ENCODE results near the gene AURKB. TPM values are rescaled to one million over a fixed set of nuclear protein-coding genes. Genes with fewer than 3 reads are reported as not detected.
A peak's percentile ranks its signal among the peaks of the same experiment; 100 is the strongest.
"Not testable (repeated sequence)": the region's sequence is repeated elsewhere in the genome, so short reads cannot be mapped to it uniquely, and the experiment has no call there.

The AURKB gene
- total RNA-seq, 4 donors from 2014 or later, result 12.8 TPM; not detected in 3

DNA sequence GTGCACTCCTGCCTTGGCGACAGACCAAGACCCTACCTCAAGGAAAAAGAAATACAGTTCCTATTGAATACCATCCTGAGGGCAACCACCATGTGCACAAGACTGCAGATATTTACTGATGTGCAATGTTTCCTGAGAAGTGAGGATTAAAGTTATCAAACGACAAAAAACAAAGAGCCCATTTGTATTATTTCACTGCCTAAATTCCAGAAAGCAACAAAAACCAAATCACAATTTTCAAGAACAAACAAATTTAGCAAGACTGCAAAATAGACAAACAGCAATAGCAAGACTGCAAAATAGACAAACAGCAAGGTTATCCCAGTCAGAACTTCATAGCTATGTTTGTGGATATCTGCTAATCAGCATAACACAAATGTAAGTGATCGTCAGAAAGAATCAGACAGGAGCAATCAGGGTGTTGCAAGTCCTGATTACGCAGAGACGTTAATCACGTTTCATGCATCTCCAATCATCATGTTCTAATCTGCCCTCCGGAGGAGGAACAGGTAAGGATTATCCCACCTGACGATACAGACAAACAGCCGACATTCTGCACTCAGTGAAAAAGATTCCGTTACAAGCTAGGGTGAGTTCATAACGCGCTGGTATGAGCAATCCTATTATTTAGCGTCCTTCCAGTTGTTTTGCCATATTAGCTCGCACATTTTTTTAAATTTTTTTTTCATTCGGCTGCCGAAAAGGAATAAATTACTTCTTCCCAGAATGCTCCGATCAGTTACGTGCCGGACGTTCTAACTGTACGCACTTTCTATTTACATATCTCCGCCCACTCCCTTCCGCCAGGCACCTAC lies 37.1 kb downstream of the AURKB start:
- peak; percentile 71 to 89 for DNase-seq
- Histone ChIP-seq H3K27me3 (no peaks in the 10 kb centered on the region), H3K36me3 (no peaks in the 10 kb centered on the region), H3K9me3 (no peaks in the 10 kb centered on the region), H3K4me1 (peaks cover 0 to 11% of the 10 kb centered on the region in 2 donors), H3K4me3 (peak overlapping the region; percentile 20 to 34), H3K27ac (peak overlapping the region; percentile 88 to 96)
- intact Hi-C loops (cut with DNase I; ENCODE audit: low total_unique reads), result no loop called here
- TF ChIP-seq, protein P1, sequence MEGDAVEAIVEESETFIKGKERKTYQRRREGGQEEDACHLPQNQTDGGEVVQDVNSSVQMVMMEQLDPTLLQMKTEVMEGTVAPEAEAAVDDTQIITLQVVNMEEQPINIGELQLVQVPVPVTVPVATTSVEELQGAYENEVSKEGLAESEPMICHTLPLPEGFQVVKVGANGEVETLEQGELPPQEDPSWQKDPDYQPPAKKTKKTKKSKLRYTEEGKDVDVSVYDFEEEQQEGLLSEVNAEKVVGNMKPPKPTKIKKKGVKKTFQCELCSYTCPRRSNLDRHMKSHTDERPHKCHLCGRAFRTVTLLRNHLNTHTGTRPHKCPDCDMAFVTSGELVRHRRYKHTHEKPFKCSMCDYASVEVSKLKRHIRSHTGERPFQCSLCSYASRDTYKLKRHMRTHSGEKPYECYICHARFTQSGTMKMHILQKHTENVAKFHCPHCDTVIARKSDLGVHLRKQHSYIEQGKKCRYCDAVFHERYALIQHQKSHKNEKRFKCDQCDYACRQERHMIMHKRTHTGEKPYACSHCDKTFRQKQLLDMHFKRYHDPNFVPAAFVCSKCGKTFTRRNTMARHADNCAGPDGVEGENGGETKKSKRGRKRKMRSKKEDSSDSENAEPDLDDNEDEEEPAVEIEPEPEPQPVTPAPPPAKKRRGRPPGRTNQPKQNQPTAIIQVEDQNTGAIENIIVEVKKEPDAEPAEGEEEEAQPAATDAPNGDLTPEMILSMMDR (IDR thresholded peaks at IDR 0.05), result peak in 2 of 4 experiments; percentile 7 to 10
- peak; percentile 97 to 99 for TF ChIP-seq POLR2A (IDR thresholded peaks at IDR 0.05)

DNA sequence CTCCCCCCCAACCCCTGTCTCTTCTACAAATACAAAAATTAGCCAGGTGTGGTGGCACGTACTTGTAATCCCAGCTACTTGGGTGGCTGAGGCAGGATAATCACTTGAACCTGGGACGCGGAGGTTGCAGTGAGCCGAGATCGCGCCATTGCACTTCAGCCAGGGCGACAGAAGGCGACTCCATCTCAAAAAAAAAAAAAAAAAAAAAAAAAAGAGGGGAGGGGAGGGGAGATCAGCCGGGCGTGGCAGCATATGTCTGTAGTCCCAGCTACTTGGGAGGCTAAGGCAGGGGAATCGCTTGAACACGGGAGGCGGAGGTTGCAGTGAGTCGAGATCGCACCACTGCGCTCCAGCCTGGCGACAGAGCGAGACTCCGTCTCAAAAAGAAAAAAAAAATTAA lies 40.2 kb downstream of the AURKB start:
- H3K27me3 ChIP-seq; H3K36me3 ChIP-seq; H3K27ac ChIP-seq; H3K4me1 ChIP-seq; H3K4me3 ChIP-seq; H3K9me3 ChIP-seq; DNase-seq; intact Hi-C loops (cut with DNase I; ENCODE audit: low total_unique reads): not testable (repeated sequence)

DNA sequence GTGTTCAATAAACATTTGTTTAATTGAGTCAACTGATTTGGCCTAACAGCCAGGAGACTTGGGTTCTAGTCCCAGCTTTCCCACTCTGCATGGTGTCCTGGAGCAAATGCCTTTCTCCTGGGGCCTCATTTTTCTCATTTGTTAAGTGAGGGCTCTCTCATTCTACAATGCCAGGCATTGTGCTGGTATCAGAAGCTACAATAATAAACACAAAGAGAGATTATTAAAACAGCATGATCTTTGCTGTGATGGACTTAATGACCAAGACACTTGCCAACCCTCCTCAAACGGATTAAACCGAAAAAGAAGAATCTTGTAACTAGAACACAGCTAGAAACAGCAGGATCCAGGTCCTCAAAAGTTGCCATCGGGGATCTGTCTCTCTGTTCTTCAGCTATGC lies 42.8 kb downstream of the AURKB start:
- intact Hi-C loops (cut with DNase I; ENCODE audit: low total_unique reads), result no loop called here
- DNase-seq, result no peak
- Histone ChIP-seq H3K36me3 (no peaks in the 10 kb centered on the region), H3K9me3 (no peaks in the 10 kb centered on the region), H3K27me3 (no peaks in the 10 kb centered on the region), H3K4me1 (peaks cover 14 to 15% of the 10 kb centered on the region in 2 donors), H3K4me3 (no peak overlapping the region), H3K27ac (no peak overlapping the region)
- TF ChIP-seq POLR2A (IDR thresholded peaks at IDR 0.05), result no peak
- TF ChIP-seq, protein P1 (IDR thresholded peaks at IDR 0.05), result no peak

DNA sequence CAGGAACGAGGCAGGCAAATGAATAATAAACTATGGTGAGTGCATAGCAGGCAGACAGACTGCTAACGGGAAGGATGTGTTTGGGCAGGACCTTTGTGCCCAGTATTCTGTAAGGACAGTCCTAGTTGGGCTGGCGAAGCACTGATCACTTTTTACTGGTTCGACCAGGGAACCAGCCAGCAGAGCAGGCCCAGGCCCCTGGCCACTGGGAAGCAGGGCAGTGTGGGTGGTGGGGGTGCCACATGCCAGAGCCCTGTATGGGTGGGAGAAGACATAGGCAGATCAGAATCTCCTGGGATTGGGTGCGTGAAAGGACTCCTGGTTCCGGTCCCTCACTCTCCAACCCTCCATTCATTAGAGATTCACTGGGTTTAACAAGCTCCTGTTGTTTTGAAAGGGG lies 43.6 kb downstream of the AURKB start:
- no peaks in the 10 kb centered on the region for H3K9me3 ChIP-seq
- H3K27ac ChIP-seq, result peak overlapping the region in 1 of 2 donors; percentile 97
- no peak overlapping the region for H3K4me3 ChIP-seq
- TF ChIP-seq, protein P1 (IDR thresholded peaks at IDR 0.05), result no peak
- TF ChIP-seq POLR2A (IDR thresholded peaks at IDR 0.05), result no peak
- DNase-seq, result no peak
- H3K36me3 ChIP-seq, result no peaks in the 10 kb centered on the region
- intact Hi-C loops (cut with DNase I; ENCODE audit: low total_unique reads), result no loop called here
- no peaks in the 10 kb centered on the region for H3K27me3 ChIP-seq
- H3K4me1 ChIP-seq, result peaks cover 14 to 16% of the 10 kb centered on the region in 2 donors

DNA sequence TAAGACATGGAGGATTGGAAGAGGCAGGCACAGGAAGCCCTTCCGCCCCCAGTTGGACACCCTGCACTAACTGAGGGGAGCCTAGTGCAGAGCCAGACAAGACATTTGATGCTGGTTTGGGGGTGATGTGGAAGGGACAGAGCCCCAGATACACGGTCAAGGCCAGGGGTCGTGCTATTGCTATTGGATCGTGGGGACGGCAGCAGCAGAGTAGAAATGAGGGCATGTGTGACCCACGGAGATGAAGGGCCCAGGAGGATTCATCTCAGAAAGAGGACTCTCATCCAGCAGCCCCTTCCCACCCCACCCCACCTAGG lies 45.6 kb downstream of the AURKB start:
- intact Hi-C loops (cut with DNase I; ENCODE audit: low total_unique reads), result no loop called here
- DNase-seq, result no peak
- no peak overlapping the region for H3K4me3 ChIP-seq

More for the DNA sequence above, 45.6 kb downstream of the AURKB start:
- Histone ChIP-seq H3K27me3 (no peaks in the 10 kb centered on the region), H3K4me1 (peaks cover 14 to 26% of the 10 kb centered on the region in 2 donors), H3K27ac (peak overlapping the region; percentile 97 to 100), H3K9me3 (no peaks in the 10 kb centered on the region), H3K36me3 (no peaks in the 10 kb centered on the region)
- TF ChIP-seq, protein P1 (IDR thresholded peaks at IDR 0.05), result no peak
- TF ChIP-seq POLR2A (IDR thresholded peaks at IDR 0.05), result no peak
